HG02870 (cell line): Measurements from ENCODE around the gene STARD5.
A peak's percentile ranks its signal among the peaks of the same experiment; 100 is the strongest.

ENCODE experiments used
- ATAC-seq: cut with Tn5 transposase; IDR thresholded peaks from one replicate; pipeline ENCODE4 v1.9.1; 2021; ENCODE audit warnings: mild to moderate bottlenecking, moderate library complexity; ENCODE audit not compliant: unreplicated experiment

The STARD5 gene

DNA sequence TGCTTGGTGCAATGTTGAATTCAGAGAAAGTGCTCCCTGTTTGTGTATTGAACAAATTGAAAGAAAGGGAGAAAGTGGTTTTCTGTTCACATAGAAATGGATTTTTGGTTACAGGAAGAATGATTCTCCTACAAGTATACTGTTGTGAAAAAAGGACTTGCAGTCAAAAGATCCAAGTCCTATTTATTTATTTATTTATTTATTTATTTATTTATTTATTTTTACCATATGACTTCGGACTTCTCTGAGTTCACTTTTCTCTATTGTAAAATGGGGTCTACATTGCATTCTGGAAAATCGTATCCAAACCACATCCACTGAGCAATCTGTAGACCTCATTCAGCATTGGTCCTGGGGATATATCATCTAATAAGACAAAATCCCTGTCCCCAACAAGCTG lies 46.1 kb downstream of the STARD5 start:
- no peak for ATAC-seq

GRCh38 chr15:81276967-81277366 lies 47.0 kb downstream of the STARD5 start:
- ATAC-seq = no peak

- no peak for ATAC-seq
These were observed 48.1 kb downstream of the STARD5 start for GRCh38 chr15:81275711-81276392.

- ATAC-seq = peak; percentile 79
These were observed 48.8 kb downstream of the STARD5 start for GRCh38 chr15:81274931-81275707.

- no peak for ATAC-seq
These were observed 49.7 kb downstream of the STARD5 start for GRCh38 chr15:81274255-81274654.

DNA sequence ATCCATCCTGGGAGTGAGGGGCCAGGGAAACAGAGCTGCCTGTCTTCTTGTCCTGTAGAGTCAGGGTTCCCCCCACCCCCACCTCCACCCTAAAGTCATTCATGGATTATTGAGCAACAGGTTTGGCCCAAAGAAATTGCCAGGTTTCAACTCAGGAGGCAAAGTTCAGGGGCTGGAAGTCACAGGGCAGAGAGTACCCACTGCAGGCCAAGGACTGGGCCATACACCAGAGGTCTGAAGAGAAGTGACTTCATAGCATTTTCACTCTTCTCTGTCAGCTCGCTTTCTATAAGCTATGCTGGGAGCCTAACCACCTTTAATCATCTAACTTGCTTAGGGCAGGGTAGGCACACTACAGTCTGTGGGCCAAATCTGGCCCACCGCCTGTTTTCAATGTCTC lies 50.1 kb downstream of the STARD5 start:
- no peak for ATAC-seq

DNA sequence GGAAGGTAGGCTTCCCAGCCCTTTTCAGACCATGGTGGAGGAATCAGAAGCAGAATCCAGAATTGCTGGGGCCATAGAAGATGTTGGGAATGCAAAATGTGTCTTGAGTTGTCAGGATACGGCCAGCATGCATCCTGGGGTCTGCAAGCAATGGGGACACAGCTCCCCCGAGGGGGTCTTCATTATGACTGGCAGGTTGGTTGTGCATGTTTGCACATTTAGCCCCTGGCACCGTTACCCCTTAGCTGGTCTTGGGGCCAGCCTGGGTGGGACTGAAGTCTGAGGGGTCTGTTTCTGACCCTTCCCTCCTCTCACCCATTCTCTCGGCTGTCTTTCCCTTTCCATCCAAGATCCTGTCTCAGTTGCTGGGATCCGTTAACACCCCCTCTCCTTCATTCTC lies 50.7 kb downstream of the STARD5 start:
- ATAC-seq = no peak

DNA sequence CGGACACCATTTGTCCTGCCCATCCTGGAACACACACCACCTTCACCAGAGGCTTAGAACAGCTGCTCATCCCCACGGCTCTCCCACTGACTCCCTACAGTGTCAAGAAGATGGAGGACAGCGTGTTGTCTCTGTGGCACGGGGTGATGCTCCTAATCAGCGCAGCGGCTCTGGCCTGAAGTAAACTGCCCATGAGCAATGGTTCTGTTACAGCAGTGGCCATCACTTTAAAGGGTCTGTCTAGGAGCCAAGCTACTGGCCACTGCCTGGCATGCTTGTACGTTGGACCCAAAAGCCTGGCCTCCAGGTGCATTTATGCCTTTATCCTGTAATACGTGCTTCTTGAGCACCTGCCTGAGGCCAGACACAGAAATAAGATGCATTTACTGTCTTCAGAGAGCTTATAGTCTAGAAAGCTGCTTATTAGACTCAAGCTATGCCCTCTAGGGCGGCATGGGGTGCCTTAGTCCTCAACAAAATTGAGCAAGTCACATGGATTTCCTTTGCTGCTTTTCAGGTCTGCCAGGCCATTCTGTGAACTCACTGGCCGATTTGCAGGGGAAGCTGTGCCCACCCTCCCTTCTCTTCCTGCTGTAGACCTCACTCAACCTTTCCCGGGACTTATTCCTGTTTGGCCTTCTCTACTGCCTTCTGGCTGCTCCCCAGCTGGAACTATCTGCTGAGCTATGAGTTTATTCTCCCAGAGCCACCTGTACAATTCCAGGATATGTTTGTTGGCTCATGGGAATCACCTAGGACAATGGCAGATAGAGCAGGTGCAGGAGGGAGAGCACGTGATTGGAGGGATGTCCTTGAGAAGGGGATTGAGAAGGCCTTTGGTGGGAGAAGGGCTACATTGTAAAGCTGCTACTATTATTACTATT lies 51.9 kb downstream of the STARD5 start:
- ATAC-seq = no peak

- no peak for ATAC-seq
These were observed 53.0 kb downstream of the STARD5 start for GRCh38 chr15:81270781-81271491.

- ATAC-seq = no peak
These were observed 53.8 kb downstream of the STARD5 start for GRCh38 chr15:81270188-81270587.

GRCh38 chr15:81268881-81269601 lies 54.9 kb downstream of the STARD5 start:
- ATAC-seq = no peak

GRCh38 chr15:81268340-81268739 lies 55.6 kb downstream of the STARD5 start:
- no peak for ATAC-seq

- ATAC-seq = peak; percentile 78
These were observed 57.8 kb downstream of the STARD5 start for GRCh38 chr15:81265944-81266775.

DNA sequence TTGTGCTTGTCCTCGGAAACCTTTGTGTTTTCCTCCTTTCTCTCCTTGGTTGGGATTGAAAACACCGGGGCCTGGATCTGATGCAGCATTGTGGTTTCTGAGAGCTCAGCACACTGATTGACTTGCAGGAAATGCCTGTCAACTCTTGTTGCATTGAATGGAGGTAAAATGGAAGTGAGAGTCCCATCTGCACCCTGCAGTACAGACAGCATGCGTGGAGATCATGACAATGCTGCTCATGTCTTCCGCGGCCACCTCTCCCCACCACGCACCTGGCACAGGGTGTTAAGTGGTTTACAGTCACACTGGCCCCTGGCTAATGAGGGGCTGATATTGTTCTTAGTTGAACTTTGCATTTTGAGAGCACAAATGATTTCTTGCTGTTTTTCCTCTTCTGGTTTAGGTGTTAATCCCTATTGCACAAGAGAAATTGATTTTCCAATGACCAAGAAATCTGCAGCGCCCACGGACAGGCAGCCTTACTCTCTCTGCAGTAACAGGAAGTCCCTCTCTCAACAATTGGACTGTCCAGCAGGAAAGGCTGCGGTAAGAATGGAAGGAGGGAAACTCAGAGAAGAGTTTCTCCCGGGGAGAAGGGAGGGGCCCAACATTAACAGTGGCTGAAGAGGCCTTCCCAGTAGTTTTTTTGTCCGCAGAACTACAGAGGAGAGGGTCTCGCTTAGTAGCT lies 58.5 kb downstream of the STARD5 start:
- ATAC-seq = peak; percentile 56

DNA sequence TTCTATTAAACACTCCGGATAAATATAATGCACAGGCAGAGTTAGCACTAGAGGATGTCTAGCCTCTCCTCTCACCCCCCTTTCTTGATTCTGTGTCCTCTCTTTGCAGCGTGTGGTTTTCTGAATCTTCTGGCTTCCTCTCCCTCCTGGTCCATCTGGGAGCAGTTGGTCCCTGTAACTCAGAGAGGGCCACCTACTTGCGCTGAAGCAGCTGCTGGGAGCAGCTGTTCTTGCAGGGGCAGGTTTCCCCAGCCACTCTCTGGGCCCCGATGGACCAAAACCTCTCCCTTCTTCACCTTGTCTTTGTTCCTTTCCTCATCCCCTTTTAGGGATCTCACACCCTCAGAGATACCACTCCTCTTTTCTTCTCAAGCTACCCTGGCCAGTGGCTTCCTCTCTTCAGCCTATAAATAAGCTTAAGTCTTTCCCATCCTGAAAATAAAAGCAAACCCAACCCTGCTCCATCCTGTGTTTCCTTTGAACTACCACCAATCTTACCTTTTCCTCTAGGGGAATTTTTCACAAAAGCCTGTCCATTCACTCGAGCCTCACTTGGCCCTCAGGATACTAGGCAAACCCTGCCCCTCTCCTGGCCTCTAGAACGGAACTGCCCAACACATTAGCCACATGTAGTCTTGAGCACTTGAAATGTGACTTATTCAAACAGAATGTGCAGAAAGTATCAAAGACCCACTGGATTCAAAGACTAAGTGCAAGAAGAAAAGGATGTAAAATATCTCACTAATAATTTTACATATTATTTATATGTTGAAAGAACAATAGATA lies 59.7 kb downstream of the STARD5 start:
- no peak for ATAC-seq

GRCh38 chr15:81263477-81263876 lies 60.5 kb downstream of the STARD5 start:
- ATAC-seq = no peak

- no peak for ATAC-seq
These were observed 62.6 kb downstream of the STARD5 start for GRCh38 chr15:81261172-81261811.
